Transverse colon (tissue), 4 donors: ENCODE results near the gene TMIGD1. TPM values are rescaled to one million over a fixed set of nuclear protein-coding genes. Genes with fewer than 3 reads are reported as not detected.
"Not testable (repeated sequence)": the region's sequence is repeated elsewhere in the genome, so short reads cannot be mapped to it uniquely, and the experiment has no call there.

Experiments
- DNase-seq: peaks from one replicate; pipeline ENCODE4 v3.0.0-alpha.2; 2019
- H3K27ac ChIP-seq, 4 donors: fragments of 200-600 bp; sonication (generic); 2 replicates each; pipeline ENCODE4 v1.5.1; 2016 to 2018; ENCODE audit warnings: inconsistent platforms in 4 of 4
- H3K27me3 ChIP-seq: fragments of 200-600 bp; sonication (generic); 2 replicates; pipeline ENCODE4 v1.5.1; 2017; ENCODE audit warnings: inconsistent platforms
- H3K36me3 ChIP-seq, 4 donors: fragments of 200-600 bp; sonication (generic); 2 replicates each; pipeline ENCODE4 v1.5.1; 2017 to 2019; ENCODE audit warnings: inconsistent platforms in 4 of 4
- H3K4me1 ChIP-seq, 4 donors: fragments of 200-600 bp; sonication (generic); 2 replicates each; pipeline ENCODE4 v1.5.1; 2017 to 2020; ENCODE audit warnings: inconsistent platforms in 4 of 4
- H3K4me3 ChIP-seq, 4 donors: fragments of 200-600 bp; sonication (generic); 1 replicate in 1 of 4; 2 replicates in 3 of 4; pipeline versions ENCODE4 v1.5.1 to v1.6.1; 2017 to 2019; ENCODE audit warnings: inconsistent platforms in 4 of 4
- H3K9me3 ChIP-seq, 2 donors: fragments of 200-600 bp; sonication (generic); 2 replicates each; pipeline ENCODE4 v1.5.1; 2017 to 2019; ENCODE audit warnings: inconsistent platforms in 2 of 2
- CTCF ChIP-seq, 5 experiments: fragments of 200-600 bp in 3 of 5; fragments of 450-650 bp in 2 of 5; sonication (generic) in 3 of 5; IDR thresholded peaks; 1 replicate in 2 of 5; 2 replicates in 3 of 5; pipeline ENCODE4 v1.5.1; 2016 to 2017; ENCODE audit warnings: antibody characterized with exemption in 5 of 5, inconsistent platforms in 3 of 5, mild to moderate bottlenecking in 2 of 5, moderate library complexity in 1 of 5
- EP300 ChIP-seq: sonication (generic); formaldehyde crosslinking; IDR thresholded peaks from one replicate; pipeline ENCODE4 v1.6.1; 2017; ENCODE audit warnings: antibody characterized with exemption, low read depth
- POLR2A ChIP-seq: fragments of 450-650 bp; IDR thresholded peaks from one replicate; pipeline ENCODE4 v1.6.1; 2016; ENCODE audit warnings: antibody characterized with exemption, mild to moderate bottlenecking, moderate library complexity
- POLR2AphosphoS5 ChIP-seq, 3 donors: sonication (generic); formaldehyde crosslinking; IDR thresholded peaks; one replicate each; pipeline ENCODE4 v1.6.1; 2016; ENCODE audit warnings: antibody characterized with exemption in 3 of 3
- WGBS, 2 donors: methylation state at CpG; one replicate each; pipeline ENCODE4 v1.1.5; 2018; ENCODE audit warnings: low coverage in 1 of 2; 5-methylcytosine and 5-hydroxymethylcytosine counted together
- in situ Hi-C, 4 donors: fragments of 200-750 bp; cut with MboI; loops; one replicate each; pipeline versions ENCODE4 v1.15.0 to v1.15.1; 2017; ENCODE audit warnings: low sequenced_read_pairs in 3 of 4, low pct_ligation_motif_present in 1 of 4, low pct_unique_long_range_greater_than_20kb in 1 of 4
- intact Hi-C: fragments of 100-400 bp; cut with DNase I; formaldehyde crosslinking; loops from one replicate; pipeline ENCODE4 v1.15.1; 2023; ENCODE audit warnings: low total_unique reads
- total RNA-seq, 4 donors: library from RNA; depleted of rRNA; stranded (reverse); fragments of >200 nt; gene quantifications; one replicate each; pipeline ENCODE4 v1.1.0, GENCODE V29; 2016

Gene TMIGD1
- total RNA-seq, 4 donors from 2014 or later = 0.80 to 488 (median 131) TPM

- Histone ChIP-seq H3K9me3 (no peaks in the 10 kb centered on the region), H3K36me3 (no peaks in the 10 kb centered on the region), H3K27me3 (no peaks in the 10 kb centered on the region), H3K4me3 (no peak overlapping the region), H3K4me1 (no peaks in the 10 kb centered on the region), H3K27ac (no peak overlapping the region)
- intact Hi-C loops (no loop called here), in situ Hi-C loops (no loop called here)
- TF ChIP-seq CTCF (IDR thresholded peaks at IDR 0.05) = no peak
- TF ChIP-seq POLR2A = no peak
- TF ChIP-seq EP300 = no peak
- no peak for TF ChIP-seq POLR2AphosphoS5 (IDR thresholded peaks at IDR 0.05)
- DNase-seq = no peak
These were observed 20.8 kb upstream of the TMIGD1 start for GRCh38 chr17:30354701-30355100.

GRCh38 chr17:30352240-30352814 is 18.5 kb upstream of the TMIGD1 start:
- Histone ChIP-seq H3K4me1 (no peaks in the 10 kb centered on the region), H3K27me3 (no peaks in the 10 kb centered on the region), H3K27ac (no peak overlapping the region), H3K9me3 (no peaks in the 10 kb centered on the region), H3K36me3 (no peaks in the 10 kb centered on the region), H3K4me3 (no peak overlapping the region)
- WGBS, 2 donors = 63 to 75% methylated on average over 2 of the region's 2 CpGs
- TF ChIP-seq POLR2AphosphoS5 (IDR thresholded peaks at IDR 0.05) (no peak), EP300 (no peak), POLR2A (no peak), CTCF (IDR thresholded peaks at IDR 0.05) (no peak)
- in situ Hi-C loops = no loop called here
- intact Hi-C loops = no loop called here
- DNase-seq = no peak

GRCh38 chr17:30351735-30352134 is 17.9 kb upstream of the TMIGD1 start:
- WGBS, 2 donors = 75 to 85% methylated on average over 2 of the region's 2 CpGs
- no peak for TF ChIP-seq POLR2AphosphoS5 (IDR thresholded peaks at IDR 0.05)
- TF ChIP-seq POLR2A = no peak
- TF ChIP-seq EP300 = no peak
- TF ChIP-seq CTCF (IDR thresholded peaks at IDR 0.05) = no peak
- no peaks in the 10 kb centered on the region for H3K4me1 ChIP-seq

GRCh38 chr17:30351263-30351662 is 17.4 kb upstream of the TMIGD1 start:
- H3K27ac ChIP-seq, in situ Hi-C loops, H3K4me3 ChIP-seq, H3K4me1 ChIP-seq, H3K27me3 ChIP-seq, H3K36me3 ChIP-seq, H3K9me3 ChIP-seq, DNase-seq, intact Hi-C loops: not testable (repeated sequence)
- 80 to 89% methylated on average over 1 to 4 of the region's 4 CpGs for WGBS, 2 donors

More at GRCh38 chr17:30351735-30352134, 17.9 kb upstream of the TMIGD1 start:
- in situ Hi-C loops = no loop called here
- Histone ChIP-seq H3K27ac (no peak overlapping the region), H3K36me3 (no peaks in the 10 kb centered on the region), H3K4me3 (no peak overlapping the region), H3K27me3 (no peaks in the 10 kb centered on the region), H3K9me3 (no peaks in the 10 kb centered on the region)
- no peak for DNase-seq
- intact Hi-C loops = no loop called here

GRCh38 chr17:30349252-30349651 is 15.4 kb upstream of the TMIGD1 start:
- intact Hi-C loops (no loop called here), in situ Hi-C loops (loop anchor here in 2 of 4 donors (25.0 kb wide), 1 partner anchor 237 kb away; the partner anchor contains the start of gene NSRP1 (in 2 of the 2))
- Histone ChIP-seq H3K27ac (no peak overlapping the region), H3K9me3 (no peaks in the 10 kb centered on the region), H3K36me3 (no peaks in the 10 kb centered on the region), H3K4me3 (no peak overlapping the region), H3K4me1 (peaks cover 0 to 24% (median 12%) of the 10 kb centered on the region in 4 donors), H3K27me3 (no peaks in the 10 kb centered on the region)
- no peak for TF ChIP-seq CTCF (IDR thresholded peaks at IDR 0.05)
- no peak for TF ChIP-seq POLR2A
- no peak for TF ChIP-seq EP300
- no peak for TF ChIP-seq POLR2AphosphoS5 (IDR thresholded peaks at IDR 0.05)
- 94 to 100% methylated on average over 1 of the region's 1 CpG for WGBS, 2 donors
- no peak for DNase-seq
